ACC112 (cell line): ENCODE results near the gene BTG2.
"Not testable (repeated sequence)": the region's sequence is repeated elsewhere in the genome, so short reads cannot be mapped to it uniquely, and the experiment has no call there.

Experiments used
- H2AFZ ChIP-seq: fragments of 200-600 bp; sonication (generic); one replicate; pipeline ENCODE4 v1.6.0; 2017; ENCODE audit warnings: antibody characterized with exemption, low read length; ENCODE audit not compliant: unreplicated experiment
- H3K27ac ChIP-seq: fragments of 200-600 bp; sonication (generic); 2 replicates; pipeline ENCODE4 v1.5.1; 2014; ENCODE audit warnings: low read depth, mild to moderate bottlenecking, antibody characterized with exemption, low read length, moderate library complexity
- H3K27me3 ChIP-seq: fragments of 200-600 bp; sonication (generic); 2 replicates; pipeline ENCODE4 v1.6.1; 2014; ENCODE audit warnings: mild to moderate bottlenecking, antibody characterized with exemption, low read length, moderate library complexity, mixed read lengths; ENCODE audit not compliant: insufficient read depth
- H3K36me3 ChIP-seq: fragments of 200-600 bp; sonication (generic); 2 replicates; pipeline ENCODE4 v1.6.1; 2016; ENCODE audit warnings: mild to moderate bottlenecking, antibody characterized with exemption, low read length, moderate library complexity, mixed read lengths; ENCODE audit not compliant: insufficient read depth
- H3K4me1 ChIP-seq: fragments of 200-600 bp; sonication (generic); one replicate; pipeline ENCODE4 v1.6.1; 2016; ENCODE audit warnings: low read length, mixed read lengths; ENCODE audit not compliant: insufficient read depth, unreplicated experiment, control insufficient read depth
- H3K4me3 ChIP-seq: fragments of 200-600 bp; sonication (generic); 2 replicates; pipeline ENCODE4 v1.5.1; 2014; ENCODE audit warnings: mild to moderate bottlenecking, low read depth, low read length
- H3K79me2 ChIP-seq: fragments of 200-600 bp; sonication (generic); one replicate; pipeline ENCODE4 v1.6.0; 2016; ENCODE audit warnings: low read length; ENCODE audit not compliant: control insufficient read depth, unreplicated experiment, insufficient read depth

The BTG2 gene

GRCh38 chr1:203296460-203297073 lies 8.8 kb upstream of the BTG2 start:
- peaks cover 35% of the 10 kb centered on the region for H3K27me3 ChIP-seq
- H3K4me3 ChIP-seq: no peak overlapping the region
- H3K27ac ChIP-seq: no peak overlapping the region
- no peaks in the 10 kb centered on the region for H3K36me3 ChIP-seq
- H2AFZ ChIP-seq: no peak overlapping the region
- no peaks in the 10 kb centered on the region for H3K4me1 ChIP-seq
- H3K79me2 ChIP-seq: no peaks in the 10 kb centered on the region

GRCh38 chr1:203299169-203299568 lies 6.2 kb upstream of the BTG2 start:
- peaks cover 29% of the 10 kb centered on the region for H3K27me3 ChIP-seq
- no peak overlapping the region for H3K4me3 ChIP-seq
- H3K27ac ChIP-seq: no peak overlapping the region
- H2AFZ ChIP-seq: no peak overlapping the region
- no peaks in the 10 kb centered on the region for H3K4me1 ChIP-seq
- H3K79me2 ChIP-seq: no peaks in the 10 kb centered on the region
- no peaks in the 10 kb centered on the region for H3K36me3 ChIP-seq

GRCh38 chr1:203299719-203300429 lies 5.4 kb upstream of the BTG2 start:
- not testable (repeated sequence) for H3K4me1 ChIP-seq, H3K4me3 ChIP-seq, H3K27ac ChIP-seq, H3K79me2 ChIP-seq, H2AFZ ChIP-seq, H3K36me3 ChIP-seq
- H3K27me3 ChIP-seq: peaks cover 26% of the 10 kb centered on the region

DNA sequence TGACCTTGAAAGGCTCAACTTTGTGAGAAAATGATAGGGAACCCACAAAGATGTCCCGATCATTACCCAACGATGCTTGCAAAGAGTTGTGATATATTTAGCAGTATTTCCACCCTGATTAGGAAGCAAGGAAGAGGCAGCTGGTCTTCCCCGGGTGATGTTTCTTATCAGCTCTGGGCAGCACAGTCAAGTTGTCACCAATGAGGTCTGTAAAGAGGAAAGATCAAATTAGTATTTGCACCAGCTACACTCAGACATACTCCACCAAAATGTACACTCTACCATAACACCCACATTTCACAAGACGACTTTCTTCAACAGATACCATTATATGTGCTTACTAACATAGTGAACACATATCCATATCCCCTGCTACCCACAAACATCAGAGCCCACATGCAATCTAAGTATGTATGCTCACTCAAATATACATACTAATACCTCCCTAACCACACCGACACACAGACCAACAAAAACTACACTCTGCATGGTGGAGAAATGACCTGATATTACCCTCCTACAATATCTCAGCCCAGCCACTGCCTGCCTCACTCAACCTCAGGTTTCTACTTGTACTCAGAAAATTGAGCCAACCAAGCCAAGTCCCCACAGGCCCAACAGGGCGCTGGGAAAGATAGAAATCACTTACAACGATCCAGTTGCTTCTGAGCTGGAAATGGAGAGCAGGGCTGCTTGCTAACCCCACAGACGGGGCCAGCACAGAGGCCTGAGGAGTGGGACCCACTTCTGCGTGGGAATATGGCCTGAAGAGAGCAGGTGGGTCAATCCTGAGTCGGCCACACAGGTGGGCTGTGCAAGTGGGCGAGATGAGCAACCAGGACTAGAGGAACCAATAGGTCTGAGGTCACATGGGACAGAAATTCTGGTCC lies 4.6 kb upstream of the BTG2 start:
- H3K79me2 ChIP-seq: no peaks in the 10 kb centered on the region
- no peak overlapping the region for H3K27ac ChIP-seq
- H3K27me3 ChIP-seq: peaks cover 18% of the 10 kb centered on the region
- no peaks in the 10 kb centered on the region for H3K36me3 ChIP-seq
- peaks cover 3% of the 10 kb centered on the region for H3K4me1 ChIP-seq
- H2AFZ ChIP-seq: no peak overlapping the region
- H3K4me3 ChIP-seq: no peak overlapping the region

GRCh38 chr1:203301331-203301668 lies 4.0 kb upstream of the BTG2 start:
- peaks cover 18% of the 10 kb centered on the region for H3K27me3 ChIP-seq
- H3K4me1 ChIP-seq: peaks cover 3% of the 10 kb centered on the region
- no peak overlapping the region for H3K27ac ChIP-seq
- H3K36me3 ChIP-seq: no peaks in the 10 kb centered on the region
- H3K4me3 ChIP-seq: no peak overlapping the region
- H2AFZ ChIP-seq: no peak overlapping the region
- no peaks in the 10 kb centered on the region for H3K79me2 ChIP-seq

DNA sequence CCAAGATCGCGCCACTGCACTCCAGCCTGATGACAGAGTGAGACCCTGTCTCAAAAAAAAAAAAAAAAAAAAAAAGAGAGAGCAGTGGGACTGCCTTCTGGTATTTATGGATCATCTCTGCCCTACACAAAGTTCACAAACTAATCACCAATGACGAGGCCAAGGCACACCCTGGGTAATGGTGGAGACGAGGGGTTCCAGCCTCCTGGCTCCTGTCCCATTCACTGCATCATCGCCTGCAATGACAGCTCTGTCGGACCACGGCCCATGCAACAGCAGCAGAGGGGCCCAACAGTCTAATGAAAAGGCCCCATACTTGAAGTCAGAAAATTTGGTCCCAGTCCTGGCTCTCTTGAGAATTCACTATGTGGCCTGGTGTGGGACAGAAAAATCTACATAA lies 2.9 kb upstream of the BTG2 start:
- Histone ChIP-seq H3K27ac (no peak overlapping the region), H3K4me3 (no peak overlapping the region), H2AFZ (no peak overlapping the region), H3K4me1 (peaks cover 10% of the 10 kb centered on the region), H3K79me2 (no peaks in the 10 kb centered on the region), H3K27me3 (peaks cover 18% of the 10 kb centered on the region), H3K36me3 (no peaks in the 10 kb centered on the region)

DNA sequence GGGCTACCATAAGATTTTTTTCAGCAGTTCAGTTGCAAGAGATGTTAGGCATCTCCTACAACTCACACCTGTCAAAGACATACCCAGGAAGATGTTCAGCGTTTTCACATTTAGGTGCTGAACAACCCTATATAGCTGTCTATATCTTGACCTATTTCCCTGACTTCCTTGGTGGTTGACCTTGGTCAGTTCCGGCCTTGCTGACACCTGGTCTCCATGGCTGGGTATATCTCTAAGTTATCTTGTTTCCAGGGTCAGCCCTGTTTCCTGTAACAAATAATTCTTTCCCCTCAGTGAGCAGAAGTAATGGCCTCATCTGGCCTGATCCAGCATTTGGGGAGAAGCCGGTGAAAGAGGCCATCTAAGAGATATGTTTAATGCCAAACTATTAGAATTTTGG lies 2.4 kb upstream of the BTG2 start:
- Histone ChIP-seq H3K4me3 (no peak overlapping the region), H3K4me1 (peaks cover 10% of the 10 kb centered on the region), H2AFZ (no peak overlapping the region), H3K27me3 (peaks cover 18% of the 10 kb centered on the region), H3K27ac (no peak overlapping the region), H3K79me2 (no peaks in the 10 kb centered on the region), H3K36me3 (no peaks in the 10 kb centered on the region)

DNA sequence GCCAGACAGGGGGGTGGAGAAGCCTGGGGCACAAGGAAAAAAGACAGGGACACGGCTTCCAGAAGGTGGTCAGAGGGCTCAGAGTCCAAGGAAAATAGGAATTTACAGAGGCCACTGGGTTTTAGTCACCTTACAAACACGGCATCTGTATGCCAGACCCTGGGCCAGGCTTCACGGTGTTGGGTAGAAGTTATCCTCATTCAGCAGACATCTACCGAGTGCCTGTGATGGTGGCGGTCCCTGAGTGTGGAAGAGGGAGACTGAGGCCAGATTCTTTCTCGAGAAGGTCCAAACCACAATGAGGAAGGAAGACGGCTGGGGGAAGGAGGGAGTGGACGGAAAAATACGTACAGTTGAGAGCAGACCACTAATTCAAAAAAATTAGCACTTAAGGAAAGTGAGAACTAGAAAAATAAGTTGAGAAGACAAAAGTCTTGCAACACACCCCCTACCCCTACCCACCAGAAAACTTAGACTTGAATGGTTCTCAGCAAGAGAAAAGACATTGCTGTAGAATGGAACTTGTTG lies 864 bp upstream of the BTG2 start:
- H3K36me3 ChIP-seq: no peaks in the 10 kb centered on the region
- peaks cover 14% of the 10 kb centered on the region for H3K27me3 ChIP-seq
- H3K4me1 ChIP-seq: peaks cover 10% of the 10 kb centered on the region
- H3K4me3 ChIP-seq: peak overlapping the region; percentile 72
- no peaks in the 10 kb centered on the region for H3K79me2 ChIP-seq
- H2AFZ ChIP-seq: peak overlapping the region; percentile 98
- peak overlapping the region; percentile 35; the same call in 1 of the 2 replicates for H3K27ac ChIP-seq

DNA sequence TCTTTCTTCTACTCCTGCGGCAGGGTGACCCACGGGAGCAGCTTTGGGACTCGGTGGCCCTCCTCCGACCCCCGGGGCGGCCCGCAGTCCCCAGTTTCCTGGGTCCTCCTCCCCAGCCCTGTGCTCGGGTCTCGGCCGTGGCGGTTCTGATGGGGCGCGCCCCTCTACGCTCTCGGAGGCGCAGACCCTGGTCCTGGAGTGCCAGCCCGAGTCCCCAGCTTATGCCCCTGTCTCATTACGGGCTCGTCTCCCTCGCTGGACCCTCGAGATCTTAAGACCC lies 430 bp downstream of the BTG2 start:
- H2AFZ ChIP-seq: peak overlapping the region; percentile 43
- H3K27me3 ChIP-seq: peaks cover 6% of the 10 kb centered on the region; the same call in 1 of the 2 replicates
- peaks cover 10% of the 10 kb centered on the region for H3K4me1 ChIP-seq
- peak overlapping the region; percentile 92 for H3K4me3 ChIP-seq
- no peaks in the 10 kb centered on the region for H3K36me3 ChIP-seq
- H3K27ac ChIP-seq: peak overlapping the region; percentile 47; the same call in 1 of the 2 replicates
- no peaks in the 10 kb centered on the region for H3K79me2 ChIP-seq

GRCh38 chr1:203306089-203306964 lies 1.0 kb downstream of the BTG2 start:
- Histone ChIP-seq H3K27me3 (peaks cover under 1% of the 10 kb centered on the region; the same call in 1 of the 2 replicates), H3K79me2 (no peaks in the 10 kb centered on the region), H3K4me1 (peaks cover 10% of the 10 kb centered on the region), H3K27ac (peak overlapping the region; percentile 47; the same call in 1 of the 2 replicates), H3K36me3 (no peaks in the 10 kb centered on the region), H2AFZ (peak overlapping the region; percentile 43), H3K4me3 (peak overlapping the region; percentile 92)
